Ureter (tissue), 1 donor: ENCODE data around the gene MDK. TPM values are rescaled to one million over a fixed set of nuclear protein-coding genes. Genes with fewer than 3 reads are reported as not detected.

Experiments used
- DNase-seq: peaks from one replicate; pipeline ENCODE4 v3.0.0-alpha.2; 2020; ENCODE audit warnings: low spot score
- total RNA-seq: library from RNA; stranded (reverse); gene quantifications from one replicate; pipeline ENCODE4 v1.2.4, GENCODE V29; 2023
- donor health status: DM: yes; HTN: yes; CAD: no.

The MDK gene
- total RNA-seq, 1 donor from 2014 or later = 105 TPM

- DNase-seq = no peak
These were observed 33.7 kb upstream of the MDK start for GRCh38 chr11:46347637-46348311.

GRCh38 chr11:46348566-46349401 lies 32.7 kb upstream of the MDK start:
- DNase-seq = no peak

- DNase-seq = no peak
These were observed 30.8 kb upstream of the MDK start for GRCh38 chr11:46350695-46351094.

- DNase-seq = no peak
These were observed 30.3 kb upstream of the MDK start for GRCh38 chr11:46351148-46351547.

- DNase-seq = no peak
These were observed 29.9 kb upstream of the MDK start for GRCh38 chr11:46351606-46352005.

- DNase-seq = no peak
These were observed 29.2 kb upstream of the MDK start for GRCh38 chr11:46352063-46352841.

GRCh38 chr11:46353698-46354097 lies 27.8 kb upstream of the MDK start:
- no peak for DNase-seq

GRCh38 chr11:46356924-46357482 lies 24.5 kb upstream of the MDK start:
- no peak for DNase-seq

- DNase-seq = no peak
These were observed 24.0 kb upstream of the MDK start for GRCh38 chr11:46357483-46357936.

- no peak for DNase-seq
These were observed 21.5 kb upstream of the MDK start for GRCh38 chr11:46359953-46360352.

- no peak for DNase-seq
These were observed 20.6 kb upstream of the MDK start for GRCh38 chr11:46360878-46361277.

- DNase-seq = peak; percentile 69
These were observed 19.9 kb upstream of the MDK start for GRCh38 chr11:46361283-46362155.

GRCh38 chr11:46362156-46363030 lies 19.1 kb upstream of the MDK start:
- no peak for DNase-seq

- DNase-seq = peak; percentile 79
These were observed 18.4 kb upstream of the MDK start for GRCh38 chr11:46363031-46363407.

- DNase-seq = no peak
These were observed 17.9 kb upstream of the MDK start for GRCh38 chr11:46363455-46364005.

- DNase-seq = no peak
These were observed 17.4 kb upstream of the MDK start for GRCh38 chr11:46364056-46364455.

- DNase-seq = no peak
These were observed 16.7 kb upstream of the MDK start for GRCh38 chr11:46364791-46365190.

GRCh38 chr11:46366260-46366659 lies 15.2 kb upstream of the MDK start:
- no peak for DNase-seq

- DNase-seq = no peak
These were observed 14.8 kb upstream of the MDK start for GRCh38 chr11:46366661-46367161.
